IMR-90 (cell line): ENCODE measurements around the gene FAHD1. TPM values are rescaled to one million over a fixed set of nuclear protein-coding genes. Genes with fewer than 3 reads are reported as not detected.

Experiments used
- ATAC-seq: fragments of 200-7000 bp; cut with Tn5 transposase; 2 replicates; pipeline ENCODE4 v1.9.1; 2020; ENCODE audit warnings: low read depth, mild to moderate bottlenecking, moderate library complexity
- BruUV-seq: library from RNA; stranded (reverse); fragments of 400-500 nt; replicated peaks from 2 replicates; lab custom pipeline; 2021; lab: Mats Ljungman, UMichigan
- CTCF ChIA-PET: fragments of 300-600 bp; formaldehyde crosslinking; extraction: SDS; loops from one replicate; lab custom pipeline; 2021; ENCODE audit warnings: antibody characterized with exemption; lab: Yijun Ruan, JAX
- POLR2A ChIA-PET: fragments of 300-600 bp; sonication (Branson Sonifier 250); formaldehyde crosslinking; loops from one replicate; lab custom pipeline; 2022; ENCODE audit warnings: antibody characterized with exemption; ENCODE audit not compliant: unreplicated experiment; lab: Charles Lee
- DNase-seq: peaks from one replicate; pipeline ENCODE4 v3.0.0; 2013
- H2AFZ ChIP-seq: replicated peaks from 2 replicates; pipeline ENCODE3; 2013; ENCODE audit warnings: low read length, mild to moderate bottlenecking; ENCODE audit not compliant: poor library complexity
- H2AK5ac ChIP-seq: 2 replicates; pipeline ENCODE4 v1.6.1; 2013; ENCODE audit warnings: low read depth, low read length, inconsistent platforms
- H2AK9ac ChIP-seq: replicated peaks from 2 replicates; pipeline ENCODE3; 2013; ENCODE audit warnings: mild to moderate bottlenecking, low read depth, low read length, moderate library complexity; ENCODE audit not compliant: poor library complexity
- H2BK120ac ChIP-seq: 2 replicates; pipeline ENCODE4 v1.6.1; 2013; ENCODE audit warnings: low read depth, low read length, inconsistent platforms
- H2BK15ac ChIP-seq: 3 replicates; pipeline ENCODE4 v1.6.1; 2013; ENCODE audit warnings: low read depth, low read length, inconsistent platforms
- H2BK20ac ChIP-seq: 2 replicates; pipeline ENCODE4 v1.6.1; 2013; ENCODE audit warnings: low read depth, mild to moderate bottlenecking, inconsistent platforms, low read length, moderate library complexity
- H2BK5ac ChIP-seq: 2 replicates; pipeline ENCODE4 v1.6.1; 2013; ENCODE audit warnings: mild to moderate bottlenecking, low read depth, low read length, inconsistent platforms; ENCODE audit not compliant: poor library complexity, severe bottlenecking
- H3K14ac ChIP-seq: replicated peaks from 2 replicates; pipeline ENCODE4 v1.6.1; 2013; ENCODE audit warnings: low read depth, low read length, inconsistent platforms
- H3K18ac ChIP-seq: 2 replicates; pipeline ENCODE4 v1.6.1; 2013; ENCODE audit warnings: low read depth, low read length, control low read depth
- H3K23ac ChIP-seq: 2 replicates; pipeline ENCODE4 v1.6.1; 2013; ENCODE audit warnings: low read depth, low read length, inconsistent platforms
- H3K27ac ChIP-seq: 2 replicates; pipeline ENCODE4 v1.5.1; 2013; ENCODE audit warnings: mild to moderate bottlenecking, control low read depth, low read length; ENCODE audit not compliant: insufficient read depth
- H3K27me3 ChIP-seq: 2 replicates; pipeline ENCODE4 v1.6.1; 2013; ENCODE audit warnings: low read length; ENCODE audit not compliant: control insufficient read depth, insufficient read depth
- H3K36me3 ChIP-seq: 2 replicates; pipeline ENCODE4 v1.6.1; 2013; ENCODE audit warnings: low read length, mixed read lengths; ENCODE audit not compliant: control insufficient read depth, insufficient read depth
- H3K4ac ChIP-seq: 2 replicates; pipeline ENCODE4 v1.6.1; 2013; ENCODE audit warnings: low read depth, low read length, inconsistent platforms
- H3K4me1 ChIP-seq: 2 replicates; pipeline ENCODE4 v1.6.1; 2013; ENCODE audit warnings: low read length, mixed read lengths; ENCODE audit not compliant: control insufficient read depth, insufficient read depth
- H3K4me2 ChIP-seq: 2 replicates; pipeline ENCODE4 v1.6.1; 2013; ENCODE audit warnings: low read depth, mild to moderate bottlenecking, control low read depth, low read length, moderate library complexity
- H3K4me3 ChIP-seq: 2 replicates; pipeline ENCODE4 v1.5.1; 2013; ENCODE audit warnings: low read depth, mild to moderate bottlenecking, control low read depth, low read length, moderate library complexity; ENCODE audit not compliant: insufficient read depth
- H3K56ac ChIP-seq: 2 replicates; pipeline ENCODE4 v1.6.1; 2013; ENCODE audit warnings: low read length, inconsistent platforms; ENCODE audit not compliant: insufficient read depth; ENCODE audit errors: extremely low read depth
- H3K79me1 ChIP-seq, 2 experiments: 2 replicates each; pipeline ENCODE4 v1.6.1; 2013; ENCODE audit warnings: low read length in 2 of 2, inconsistent platforms in 1 of 2, low read depth in 1 of 2
- H3K9ac ChIP-seq: 2 replicates; pipeline ENCODE4 v1.6.1; 2013; ENCODE audit warnings: low read depth, low read length, control low read depth
- H3K9me1 ChIP-seq: 2 replicates; pipeline ENCODE4 v1.6.1; 2013; ENCODE audit warnings: low read length, inconsistent platforms; ENCODE audit not compliant: insufficient read depth
- H3K9me3 ChIP-seq: 2 replicates; pipeline ENCODE4 v1.6.1; 2013; ENCODE audit warnings: low read length; ENCODE audit not compliant: control insufficient read depth, insufficient read depth
- H4K20me1 ChIP-seq: 2 replicates; pipeline ENCODE4 v1.6.1; 2013; ENCODE audit warnings: low read length, inconsistent platforms; ENCODE audit not compliant: insufficient read depth
- H4K5ac ChIP-seq: 2 replicates; pipeline ENCODE4 v1.6.1; 2013; ENCODE audit warnings: mild to moderate bottlenecking, low read depth, low read length, control low read depth
- H4K8ac ChIP-seq, 2 experiments: 2 replicates each; pipeline ENCODE4 v1.6.1; 2013; ENCODE audit warnings: low read depth in 2 of 2, low read length in 2 of 2, control low read depth in 1 of 2, inconsistent platforms in 1 of 2
- H4K91ac ChIP-seq: 2 replicates; pipeline ENCODE4 v1.6.1; 2013; ENCODE audit warnings: low read depth, low read length, inconsistent platforms; ENCODE audit not compliant: insufficient read depth
- CEBPB ChIP-seq: IDR thresholded peaks from 2 replicates; pipeline ENCODE4 v1.6.1; 2012; ENCODE audit warnings: low read depth, low read length, improper control_type of control experiment
- ELK1 ChIP-seq: fragments of 150-350 bp; IDR thresholded peaks from 2 replicates; pipeline ENCODE4 v1.6.1; 2016; ENCODE audit warnings: low read depth, mild to moderate bottlenecking, low read length, moderate library complexity, borderline replicate concordance
- MXI1 ChIP-seq: IDR thresholded peaks from 2 replicates; pipeline ENCODE4 v1.6.1; 2012; ENCODE audit warnings: low read depth, mild to moderate bottlenecking, low read length, moderate library complexity, borderline replicate concordance
- NFE2L2 ChIP-seq: fragments of 150-350 bp; IDR thresholded peaks from 2 replicates; pipeline ENCODE4 v1.6.1; 2016; ENCODE audit warnings: low read depth, mild to moderate bottlenecking, low read length
- POLR2A ChIP-seq: IDR thresholded peaks from 2 replicates; pipeline ENCODE4 v1.6.1; 2012; ENCODE audit warnings: mild to moderate bottlenecking, low read depth, low read length
- SMC3 ChIP-seq: fragments of 150-350 bp; IDR thresholded peaks from 2 replicates; pipeline ENCODE4 v1.6.1; 2016; ENCODE audit warnings: low read depth, mild to moderate bottlenecking, antibody characterized with exemption, low read length, moderate library complexity
- WGBS, 2 experiments: methylation state at CpG; one replicate each; pipeline versions ENCODE4 v1.1.5 to v1.1.7; 2013; ENCODE audit warnings: missing lambda C conversion rate in 2 of 2; ENCODE audit not compliant: insufficient read length in 1 of 2; ENCODE audit errors: extremely low coverage in 2 of 2; 5-methylcytosine and 5-hydroxymethylcytosine counted together
- dilution Hi-C: fragments of 300-500 bp; cut with HindIII; formaldehyde crosslinking; loops from one replicate; pipeline ENCODE4 v1.14.3; 2018; ENCODE audit warnings: low sequenced_read_pairs; ENCODE audit not compliant: unreplicated experiment
- in situ Hi-C: fragments of 300-500 bp; cut with MboI; formaldehyde crosslinking; loops from 3 replicates; pipeline ENCODE4 v1.14.3; 2019; ENCODE audit warnings: low sequenced_read_pairs, inconsistent platforms, mixed read lengths
- intact Hi-C: fragments of 100-400 bp; cut with micrococcal nuclease; formaldehyde crosslinking; loops from 2 replicates; pipeline ENCODE4 v1.10.0; 2022
- polyA plus RNA-seq, 3 experiments: library from polyadenylated mRNA; depleted of rRNA; stranded (reverse); fragments of >200 nt; gene quantifications; 2 replicates each; pipeline ENCODE4 v1.2.3, GENCODE V29; 2012; ENCODE audit warnings: low replicate concordance in 1 of 3
- total RNA-seq: library from RNA; depleted of rRNA; stranded (reverse); fragments of >200 nt; gene quantifications from 2 replicates; pipeline ENCODE4 v1.2.3, GENCODE V29; 2012

FAHD1 gene
- total and polyA plus RNA-seq, 2 of the 4 experiments (the other 2 are of a cell fraction) = 65.3 to 85.9 TPM

- Histone ChIP-seq H3K4ac (no peak overlapping the region), H3K9me1 (peaks cover 2% of the 10 kb centered on the region; the same call in 1 of the 2 replicates), H3K4me3 (no peak overlapping the region), H3K14ac (no peak overlapping the region), H3K9me3 (no peaks in the 10 kb centered on the region), H4K91ac (no peak overlapping the region), H3K36me3 (peaks cover 18% of the 10 kb centered on the region), H3K23ac (no peak overlapping the region), H2BK120ac (no peak overlapping the region), H3K4me1 (no peaks in the 10 kb centered on the region), H3K56ac (no peak overlapping the region), H2BK20ac (no peak overlapping the region), H3K27ac (no peak overlapping the region), H2AK5ac (no peak overlapping the region), H2BK5ac (no peak overlapping the region), H4K5ac (no peak overlapping the region), H3K9ac (no peak overlapping the region), H3K18ac (no peak overlapping the region), H3K27me3 (no peaks in the 10 kb centered on the region), H4K20me1 (0 out of 2 replicates have a peak, but pooled peaks cover 3% of the 10 kb centered on the region), H2BK15ac (no peak overlapping the region), H3K79me1 (peaks cover 0 to 6% of the 10 kb centered on the region in 2 experiments; a peak in 1 of 4 replicates), H3K4me2 (no peak overlapping the region), H4K8ac (no peak overlapping the region), H2AFZ (no peak overlapping the region), H2AK9ac (no peak overlapping the region)
- DNase-seq = no peak
- no peak for TF ChIP-seq CEBPB
- no peak for TF ChIP-seq SMC3
- no peak for TF ChIP-seq NFE2L2
- TF ChIP-seq MXI1 = no peak
- TF ChIP-seq ELK1 = no peak
- no peak for TF ChIP-seq POLR2A
- dilution Hi-C loops (no loop called here), in situ Hi-C loops (no loop called here), intact Hi-C loops (no loop called here)
- no TSS peak for BruUV-seq
- ChIA-PET POLR2A (no interaction called here), CTCF (no interaction called here)
- no peak for ATAC-seq
- WGBS, 2 experiments = 88% methylated on average over 22 of the region's 27 CpGs; no CpG with 5 or more reads in 1 of the 2 experiments
These were observed 8.7 kb upstream of the FAHD1 start for GRCh38 chr16:1818204-1818872.
